HCT116 (cell line): ENCODE data around the gene EYA3. TPM values are rescaled to one million over a fixed set of nuclear protein-coding genes. Genes with fewer than 3 reads are reported as not detected.

Source experiments
- ATAC-seq: fragments of 200-7000 bp; cut with Tn5 transposase; 2 replicates; pipeline ENCODE4 v1.9.1; 2020; ENCODE audit warnings: mild to moderate bottlenecking, moderate library complexity
- BruUV-seq: library from RNA; stranded (reverse); fragments of 400-500 nt; replicated peaks from 2 replicates; lab custom pipeline; 2021; lab: Mats Ljungman, UMichigan
- CTCF ChIA-PET: fragments of 300-600 bp; sonication (Branson Sonifier 250); formaldehyde crosslinking; loops from one replicate; lab custom pipeline; 2021; ENCODE audit warnings: antibody characterized with exemption; lab: Charles Lee
- POLR2A ChIA-PET: fragments of 300-600, 350-600 bp; sonication (Branson Sonifier 250); formaldehyde crosslinking; loops from one replicate; lab custom pipeline; 2021; ENCODE audit warnings: antibody characterized with exemption; lab: Charles Lee
- RAD21 ChIA-PET, 2 experiments: fragments of 300-600 bp; sonication (Branson Sonifier 250); formaldehyde crosslinking; loops; one replicate each; lab custom pipeline; 2023; ENCODE audit warnings: low total read pairs in 2 of 2; ENCODE audit not compliant: uncharacterized antibody in 2 of 2, unreplicated experiment in 2 of 2, low non-redundant PET in 1 of 2; lab: Charles Lee
- DNase-seq: peaks from one replicate; pipeline ENCODE4 v3.0.0-alpha.2; 2010; ENCODE audit warnings: low read depth, low spot score
- H2AFZ ChIP-seq: fragments of 200-600 bp; shearing (Covaris generic), sonication (generic); 2 replicates; pipeline ENCODE4 v1.6.1; 2017; ENCODE audit warnings: low read depth, mixed run types, mixed read lengths, antibody characterized with exemption, low read length; ENCODE audit not compliant: poor library complexity, severe bottlenecking
- H3K27ac ChIP-seq: 2 replicates; pipeline ENCODE4 v1.5.1; 2012; ENCODE audit warnings: low read depth, low read length
- H3K27me3 ChIP-seq: fragments of 200-600 bp; sonication (generic); 2 replicates; pipeline ENCODE4 v1.6.1; 2016; ENCODE audit warnings: mixed run types, low read length, mixed read lengths; ENCODE audit not compliant: insufficient read depth
- H3K36me3 ChIP-seq, 2 experiments: fragments of 200-500 bp in 1 of 2; fragments of 200-600 bp in 1 of 2; sonication (Bioruptor generic) in 1 of 2; sonication (generic) in 1 of 2; 2 replicates each; pipeline versions ENCODE4 v1.5.1 to v1.6.1; 2014 to 2016; ENCODE audit warnings: low read length in 2 of 2, inconsistent platforms in 1 of 2, mixed read lengths in 1 of 2, mixed run types in 1 of 2; ENCODE audit not compliant: insufficient read depth in 2 of 2, control insufficient read depth in 1 of 2
- H3K4me1 ChIP-seq, 2 experiments: fragments of 200-600 bp in 1 of 2; sonication (generic) in 1 of 2; 2 replicates each; pipeline versions ENCODE4 v1.5.1 to v1.6.1; 2012 to 2017; ENCODE audit warnings: low read length in 2 of 2, inconsistent platforms in 1 of 2, mild to moderate bottlenecking in 1 of 2, mixed read lengths in 1 of 2, mixed run types in 1 of 2, moderate library complexity in 1 of 2; ENCODE audit not compliant: insufficient read depth in 2 of 2, control insufficient read depth in 1 of 2
- H3K4me2 ChIP-seq: fragments of 200-600 bp; sonication (generic); 2 replicates; pipeline ENCODE4 v1.6.1; 2017; ENCODE audit warnings: mixed run types, low read length, mixed read lengths
- H3K4me3 ChIP-seq, 2 experiments: fragments of 200-600 bp in 1 of 2; sonication (generic) in 1 of 2; replicated peaks in 1 of 2; 2 replicates each; pipeline ENCODE4 v1.5.1; 2011 to 2016; ENCODE audit warnings: low read length in 2 of 2, control low read depth in 1 of 2, low read depth in 1 of 2, mild to moderate bottlenecking in 1 of 2, mixed read lengths in 1 of 2, mixed run types in 1 of 2
- H3K79me2 ChIP-seq: fragments of 200-600 bp; sonication (generic); 2 replicates; pipeline ENCODE4 v1.6.1; 2017; ENCODE audit warnings: mild to moderate bottlenecking, mixed run types, low read length, moderate library complexity, mixed read lengths; ENCODE audit not compliant: insufficient read depth
- H3K9ac ChIP-seq: fragments of 200-600 bp; sonication (generic); 2 replicates; pipeline ENCODE4 v1.6.1; 2016; ENCODE audit warnings: low read length, mixed read lengths
- H3K9me2 ChIP-seq: fragments of 200-600 bp; sonication (generic), shearing (Covaris generic); 2 replicates; pipeline ENCODE4 v1.6.1; 2017; ENCODE audit warnings: mixed run types, mild to moderate bottlenecking, moderate library complexity; ENCODE audit not compliant: insufficient read depth
- H3K9me3 ChIP-seq, 2 experiments: fragments of 200-500 bp in 1 of 2; fragments of 200-600 bp in 1 of 2; sonication (Bioruptor generic) in 1 of 2; sonication (generic) in 1 of 2; 2 replicates each; pipeline ENCODE4 v1.6.1; 2014 to 2017; ENCODE audit warnings: low read length in 2 of 2, mixed read lengths in 2 of 2, inconsistent platforms in 1 of 2, low read depth in 1 of 2, mild to moderate bottlenecking in 1 of 2, mixed run types in 1 of 2, moderate library complexity in 1 of 2; ENCODE audit not compliant: control insufficient read depth in 1 of 2, insufficient read depth in 1 of 2
- H4K20me1 ChIP-seq: fragments of 200-600 bp; sonication (generic), shearing (Covaris generic); 2 replicates; pipeline ENCODE4 v1.6.1; 2017; ENCODE audit warnings: mixed run types, mild to moderate bottlenecking, moderate library complexity; ENCODE audit not compliant: insufficient read depth
- CEBPB ChIP-seq: IDR thresholded peaks from 2 replicates; pipeline ENCODE4 v1.6.1; 2012; ENCODE audit warnings: low read depth
- EGR1 ChIP-seq: IDR thresholded peaks from 2 replicates; pipeline ENCODE4 v1.6.1; 2012; ENCODE audit warnings: low read depth
- ELF1 ChIP-seq: IDR thresholded peaks from 2 replicates; pipeline ENCODE4 v1.6.1; 2012; ENCODE audit warnings: low read depth, borderline replicate concordance
- EZH2 ChIP-seq: fragments of 200-600 bp; sonication (generic); IDR thresholded peaks from 2 replicates; pipeline ENCODE4 v1.6.1; 2017; ENCODE audit warnings: antibody characterized with exemption, mixed run types
- EZH2phosphoT487 ChIP-seq: fragments of 200-600 bp; IDR thresholded peaks from 2 replicates; pipeline ENCODE4 v1.6.1; 2018; ENCODE audit warnings: antibody characterized with exemption, borderline replicate concordance
- POLR2AphosphoS5 ChIP-seq: IDR thresholded peaks from 2 replicates; pipeline ENCODE4 v1.6.1; 2011; ENCODE audit warnings: mild to moderate bottlenecking, low read depth, low read length, moderate library complexity
- SP1 ChIP-seq: IDR thresholded peaks from 2 replicates; pipeline ENCODE4 v1.6.1; 2012; ENCODE audit warnings: low read depth
- SRF ChIP-seq: IDR thresholded peaks from 2 replicates; pipeline ENCODE4 v1.6.1; 2012; ENCODE audit warnings: low read depth
- YY1 ChIP-seq: IDR thresholded peaks from 2 replicates; pipeline ENCODE4 v1.6.1; 2011; ENCODE audit warnings: low read length, low read depth, moderate library complexity, mild to moderate bottlenecking; ENCODE audit not compliant: insufficient replicate concordance; ENCODE audit errors: extremely low read depth
- ZFX ChIP-seq: fragments of 450-650 bp; IDR thresholded peaks from 2 replicates; pipeline ENCODE4 v1.6.1; 2017
- intact Hi-C: fragments of 100-400 bp; cut with micrococcal nuclease; formaldehyde crosslinking; loops from 2 replicates; pipeline ENCODE4 v1.10.0; 2022
- total RNA-seq: library from RNA; stranded (reverse); gene quantifications from one replicate; pipeline ENCODE4 v1.2.1, GENCODE V29; 2021; ENCODE audit not compliant: unreplicated experiment
- TF ChIP-seq, protein P1 (sequence below): IDR thresholded peaks from 2 replicates; pipeline ENCODE4 v1.6.1; 2012
- TF ChIP-seq, protein P2 (sequence below): IDR thresholded peaks from 2 replicates; pipeline ENCODE4 v1.6.1; 2012
- TF ChIP-seq, protein P3 (sequence below): IDR thresholded peaks from 2 replicates; pipeline ENCODE4 v1.6.1; 2012; ENCODE audit warnings: low read depth
- TF ChIP-seq, protein P4 (sequence below), 3 experiments: fragments of 200-600 bp in 1 of 3; sonication (generic) in 1 of 3; IDR thresholded peaks in 2 of 3; conservative IDR thresholded peaks in 1 of 3; 2 replicates each; pipeline ENCODE4 v1.5.1; 2012 to 2017; ENCODE audit warnings: low read depth in 2 of 3, low read length in 2 of 3, antibody characterized with exemption in 1 of 3, borderline replicate concordance in 1 of 3, control low read depth in 1 of 3, mild to moderate bottlenecking in 1 of 3, mixed read lengths in 1 of 3, mixed run types in 1 of 3, moderate library complexity in 1 of 3; ENCODE audit not compliant: insufficient read depth in 1 of 3

The EYA3 gene
- total RNA-seq, 1 experiment from 2014 or later = 25.9 TPM

DNA sequence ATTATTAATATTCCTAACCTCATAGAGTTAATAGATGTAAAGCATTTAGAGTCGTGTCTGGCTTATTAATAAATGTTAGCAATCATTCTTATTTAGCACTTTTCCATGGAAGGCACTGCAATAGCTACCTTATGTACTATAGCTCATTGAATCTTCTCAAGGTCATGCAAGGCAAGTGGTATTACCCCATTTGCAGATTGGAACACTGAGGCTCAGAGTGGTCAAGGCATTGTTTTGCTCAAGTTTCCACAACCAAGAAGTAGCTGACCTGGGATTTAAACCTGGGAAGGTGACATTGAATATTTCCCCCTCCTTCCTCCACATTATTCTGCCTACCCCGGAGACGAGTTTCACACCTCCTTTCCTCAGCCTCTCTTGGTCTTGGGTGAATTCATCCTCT is 37.8 kb upstream of the EYA3 start:
- no peaks in the 10 kb centered on the region for H3K79me2 ChIP-seq
- no peak for DNase-seq
- no peaks in the 10 kb centered on the region for H3K9me3 ChIP-seq
- H3K9ac ChIP-seq = no peak overlapping the region
- ChIA-PET POLR2A (no interaction called here), RAD21 (no interaction called here), CTCF (no interaction called here)
- H3K4me3 ChIP-seq = no peak overlapping the region
- peaks cover 7 to 34% of the 10 kb centered on the region in 2 experiments for H3K4me1 ChIP-seq
- H2AFZ ChIP-seq = peak overlapping the region; percentile 5
- H3K36me3 ChIP-seq = no peaks in the 10 kb centered on the region
- no peak for ATAC-seq
- no peak overlapping the region for H3K27ac ChIP-seq
- no peaks in the 10 kb centered on the region for H3K9me2 ChIP-seq
- no peak overlapping the region for H3K4me2 ChIP-seq
- no TSS peak for BruUV-seq
- no peaks in the 10 kb centered on the region for H4K20me1 ChIP-seq
- no peaks in the 10 kb centered on the region for H3K27me3 ChIP-seq
- TF ChIP-seq EZH2 = no peak
- TF ChIP-seq POLR2AphosphoS5 = no peak
- TF ChIP-seq EGR1 = no peak
- TF ChIP-seq, protein P1, sequence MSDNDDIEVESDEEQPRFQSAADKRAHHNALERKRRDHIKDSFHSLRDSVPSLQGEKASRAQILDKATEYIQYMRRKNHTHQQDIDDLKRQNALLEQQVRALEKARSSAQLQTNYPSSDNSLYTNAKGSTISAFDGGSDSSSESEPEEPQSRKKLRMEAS = no peak
- no peak for TF ChIP-seq ELF1
- TF ChIP-seq, protein P2, sequence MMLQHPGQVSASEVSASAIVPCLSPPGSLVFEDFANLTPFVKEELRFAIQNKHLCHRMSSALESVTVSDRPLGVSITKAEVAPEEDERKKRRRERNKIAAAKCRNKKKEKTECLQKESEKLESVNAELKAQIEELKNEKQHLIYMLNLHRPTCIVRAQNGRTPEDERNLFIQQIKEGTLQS = no peak
- TF ChIP-seq EZH2phosphoT487 = no peak
- TF ChIP-seq SP1 = no peak
- TF ChIP-seq, protein P3, sequence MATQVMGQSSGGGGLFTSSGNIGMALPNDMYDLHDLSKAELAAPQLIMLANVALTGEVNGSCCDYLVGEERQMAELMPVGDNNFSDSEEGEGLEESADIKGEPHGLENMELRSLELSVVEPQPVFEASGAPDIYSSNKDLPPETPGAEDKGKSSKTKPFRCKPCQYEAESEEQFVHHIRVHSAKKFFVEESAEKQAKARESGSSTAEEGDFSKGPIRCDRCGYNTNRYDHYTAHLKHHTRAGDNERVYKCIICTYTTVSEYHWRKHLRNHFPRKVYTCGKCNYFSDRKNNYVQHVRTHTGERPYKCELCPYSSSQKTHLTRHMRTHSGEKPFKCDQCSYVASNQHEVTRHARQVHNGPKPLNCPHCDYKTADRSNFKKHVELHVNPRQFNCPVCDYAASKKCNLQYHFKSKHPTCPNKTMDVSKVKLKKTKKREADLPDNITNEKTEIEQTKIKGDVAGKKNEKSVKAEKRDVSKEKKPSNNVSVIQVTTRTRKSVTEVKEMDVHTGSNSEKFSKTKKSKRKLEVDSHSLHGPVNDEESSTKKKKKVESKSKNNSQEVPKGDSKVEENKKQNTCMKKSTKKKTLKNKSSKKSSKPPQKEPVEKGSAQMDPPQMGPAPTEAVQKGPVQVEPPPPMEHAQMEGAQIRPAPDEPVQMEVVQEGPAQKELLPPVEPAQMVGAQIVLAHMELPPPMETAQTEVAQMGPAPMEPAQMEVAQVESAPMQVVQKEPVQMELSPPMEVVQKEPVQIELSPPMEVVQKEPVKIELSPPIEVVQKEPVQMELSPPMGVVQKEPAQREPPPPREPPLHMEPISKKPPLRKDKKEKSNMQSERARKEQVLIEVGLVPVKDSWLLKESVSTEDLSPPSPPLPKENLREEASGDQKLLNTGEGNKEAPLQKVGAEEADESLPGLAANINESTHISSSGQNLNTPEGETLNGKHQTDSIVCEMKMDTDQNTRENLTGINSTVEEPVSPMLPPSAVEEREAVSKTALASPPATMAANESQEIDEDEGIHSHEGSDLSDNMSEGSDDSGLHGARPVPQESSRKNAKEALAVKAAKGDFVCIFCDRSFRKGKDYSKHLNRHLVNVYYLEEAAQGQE = no peak
- no peak for TF ChIP-seq YY1
- no peak for TF ChIP-seq SRF
- TF ChIP-seq, protein P4, sequence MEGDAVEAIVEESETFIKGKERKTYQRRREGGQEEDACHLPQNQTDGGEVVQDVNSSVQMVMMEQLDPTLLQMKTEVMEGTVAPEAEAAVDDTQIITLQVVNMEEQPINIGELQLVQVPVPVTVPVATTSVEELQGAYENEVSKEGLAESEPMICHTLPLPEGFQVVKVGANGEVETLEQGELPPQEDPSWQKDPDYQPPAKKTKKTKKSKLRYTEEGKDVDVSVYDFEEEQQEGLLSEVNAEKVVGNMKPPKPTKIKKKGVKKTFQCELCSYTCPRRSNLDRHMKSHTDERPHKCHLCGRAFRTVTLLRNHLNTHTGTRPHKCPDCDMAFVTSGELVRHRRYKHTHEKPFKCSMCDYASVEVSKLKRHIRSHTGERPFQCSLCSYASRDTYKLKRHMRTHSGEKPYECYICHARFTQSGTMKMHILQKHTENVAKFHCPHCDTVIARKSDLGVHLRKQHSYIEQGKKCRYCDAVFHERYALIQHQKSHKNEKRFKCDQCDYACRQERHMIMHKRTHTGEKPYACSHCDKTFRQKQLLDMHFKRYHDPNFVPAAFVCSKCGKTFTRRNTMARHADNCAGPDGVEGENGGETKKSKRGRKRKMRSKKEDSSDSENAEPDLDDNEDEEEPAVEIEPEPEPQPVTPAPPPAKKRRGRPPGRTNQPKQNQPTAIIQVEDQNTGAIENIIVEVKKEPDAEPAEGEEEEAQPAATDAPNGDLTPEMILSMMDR (IDR thresholded peaks at IDR 0.05 in 2 of 3, conservative IDR thresholded peaks at IDR 0.05 in 1 of 3; ENCODE audit: borderline replicate concordance in 1 of 3, insufficient read depth in 1 of 3, low read depth in 2 of 3, low read length in 2 of 3) = no peak
- no peak for TF ChIP-seq ZFX
- no peak for TF ChIP-seq CEBPB
- TF ChIP-seq, all 23 proteins: peak for 0
- intact Hi-C loops = no loop called here
